ENCODE measurements around the gene RBM23.

The RBM23 gene

GRCh38 chr14:22906073-22906472, 12.9 kb downstream of the RBM23 start (continued):
- TF ChIP-seq PATZ1 (tag by site-specific recombination; IDR thresholded peaks at IDR 0.05) (no peak), ZNF174 (tag by site-specific recombination; IDR thresholded peaks at IDR 0.05) (no peak), GLI2 (tag by site-specific recombination; IDR thresholded peaks at IDR 0.05; ENCODE audit: borderline replicate concordance, low read depth) (no peak), ZBTB44 (tag by site-specific recombination; IDR thresholded peaks at IDR 0.05) (no peak), ZNF248 (tag by site-specific recombination; IDR thresholded peaks at IDR 0.05) (no peak), ZNF707 (tag by site-specific recombination; IDR thresholded peaks at IDR 0.05) (no peak), ZNF202 (tag by site-specific recombination; IDR thresholded peaks at IDR 0.05; ENCODE audit: borderline replicate concordance) (no peak), SETDB1 (IDR thresholded peaks at IDR 0.05; ENCODE audit: insufficient read length, low read length) (no peak), RBAK (tag by site-specific recombination; IDR thresholded peaks at IDR 0.05) (no peak), ZNF16 (tag by site-specific recombination; IDR thresholded peaks at IDR 0.05; ENCODE audit: low read depth) (no peak), ZNF423 (tag by site-specific recombination; IDR thresholded peaks at IDR 0.05) (no peak), ZNF623 (tag by site-specific recombination; IDR thresholded peaks at IDR 0.05) (no peak), ZSCAN30 (tag by site-specific recombination; IDR thresholded peaks at IDR 0.05) (no peak)

- H3K4me1 ChIP-seq (ENCODE audit: control insufficient read depth, insufficient read depth, low read length): no peaks in the 10 kb centered on the region
- no peak overlapping the region for H3K4me3 ChIP-seq (ENCODE audit: low read depth, low read length)
- ChIA-PET POLR2A (interaction anchor here (0.6 kb wide), 1 partner anchor 17 kb away, joined by 3 read pairs; no protein-coding TSS in a partner anchor), CTCF (interaction anchor here (0.7 to 0.8 kb wide), 2 partner anchors 53 to 69 kb away, joined by 3 to 5 read pairs; no protein-coding TSS in a partner anchor)
- H3K36me3 ChIP-seq (ENCODE audit: control insufficient read depth in 2 of 2, insufficient read depth in 1 of 2, low read length in 2 of 2): peaks cover 81 to 91% of the 10 kb centered on the region in 2 experiments
- no peak for TF ChIP-seq ZNF391 (tag by site-specific recombination; IDR thresholded peaks at IDR 0.05; ENCODE audit: borderline replicate concordance, low read depth)
- TF ChIP-seq ZNF175 (tag by site-specific recombination; IDR thresholded peaks at IDR 0.05): no peak
- no peak for TF ChIP-seq ZNF785 (tag by site-specific recombination; IDR thresholded peaks at IDR 0.05)
- no peak for TF ChIP-seq ZNF324 (tag by site-specific recombination; IDR thresholded peaks at IDR 0.05)
- no peak for TF ChIP-seq ZNF221 (tag by site-specific recombination; IDR thresholded peaks at IDR 0.05; ENCODE audit: borderline replicate concordance)
- no peak for TF ChIP-seq ZNF514 (tag by site-specific recombination; IDR thresholded peaks at IDR 0.05)
- TF ChIP-seq ZBTB48 (tag by site-specific recombination; IDR thresholded peaks at IDR 0.05): no peak
- TF ChIP-seq EGR2 (tag by site-specific recombination; IDR thresholded peaks at IDR 0.05; ENCODE audit: low read depth): no peak
- no peak for TF ChIP-seq ZFP69B (tag by site-specific recombination; IDR thresholded peaks at IDR 0.05)
- TF ChIP-seq ZXDB (tag by site-specific recombination; IDR thresholded peaks at IDR 0.05): no peak
- TF ChIP-seq ZBTB20 (tag by site-specific recombination; IDR thresholded peaks at IDR 0.05): no peak
- TF ChIP-seq YY1 (tag by site-specific recombination; IDR thresholded peaks at IDR 0.05): no peak
- TF ChIP-seq ZNF843 (tag by site-specific recombination; IDR thresholded peaks at IDR 0.05): no peak
- TF ChIP-seq ZNF214 (tag by site-specific recombination; IDR thresholded peaks at IDR 0.05; ENCODE audit: borderline replicate concordance): no peak
- no peak for TF ChIP-seq ZNF433 (tag by site-specific recombination; IDR thresholded peaks at IDR 0.05; ENCODE audit: low read depth)
- no peak for TF ChIP-seq ZNF513 (tag by site-specific recombination; IDR thresholded peaks at IDR 0.05)
- no peak overlapping the region for H3K27ac ChIP-seq (ENCODE audit: extremely low read depth, low read depth, low read length)
- no peaks in the 10 kb centered on the region for H3K9me3 ChIP-seq (ENCODE audit: control insufficient read depth, insufficient read depth, low read depth, low read length)
Measured at GRCh38 chr14:22905627-22906026, 13.3 kb downstream of the RBM23 start.
